T-cell (primary cell): ENCODE results near the gene PRSS38. TPM values are rescaled to one million over a fixed set of nuclear protein-coding genes. Genes with fewer than 3 reads are reported as not detected.
A peak's percentile ranks its signal among the peaks of the same experiment; 100 is the strongest.

Experiments
- ATAC-seq, 4 experiments: fragments of 200-7000 bp in 3 of 4; fragments of 150-1000 bp in 1 of 4; cut with Tn5 transposase; replicated peaks in 1 of 4; 1 replicate in 3 of 4; 2 replicates in 1 of 4; pipeline ENCODE4 v1.10.0; 2021; ENCODE audit warnings: moderate library complexity in 3 of 4, mild to moderate bottlenecking in 2 of 4, moderate number of reproducible peaks in 1 of 4
- CTCF ChIA-PET, 2 donors: fragments of 300-600 bp; sonication (Branson Sonifier 250); formaldehyde crosslinking; loops; one replicate each; lab custom pipeline; 2022; ENCODE audit warnings: antibody characterized with exemption in 2 of 2; lab: Charles Lee
- POLR2A ChIA-PET, 2 donors: fragments of 300-600 bp; sonication (Branson Sonifier 250); formaldehyde crosslinking; loops; one replicate each; lab custom pipeline; 2022; ENCODE audit warnings: antibody characterized with exemption in 2 of 2; lab: Charles Lee
- DNase-seq, 35 experiments: peaks; one replicate each; pipeline versions ENCODE4 v3.0.0 to v3.0.0-alpha.2; 2013 to 2023
- H3K27ac ChIP-seq: one replicate; pipeline ENCODE4 v1.5.1; 2013; ENCODE audit warnings: low read length
- H3K27me3 ChIP-seq, 2 experiments: replicated peaks in 1 of 2; 1 replicate in 1 of 2; 2 replicates in 1 of 2; pipeline versions ENCODE4 v1.6.1 to v1.7.0; 2013; ENCODE audit warnings: low read length in 1 of 2, mixed read lengths in 1 of 2; ENCODE audit not compliant: control insufficient read depth in 2 of 2, insufficient read depth in 2 of 2; ENCODE audit errors: extremely low read depth in 1 of 2
- H3K36me3 ChIP-seq, 2 donors: 1 replicate in 1 of 2; 2 replicates in 1 of 2; pipeline versions ENCODE4 v1.6.1 to v1.7.0; 2013; ENCODE audit warnings: low read length in 1 of 2; ENCODE audit not compliant: control insufficient read depth in 2 of 2, insufficient read depth in 1 of 2; ENCODE audit errors: extremely low read depth in 1 of 2
- H3K4me1 ChIP-seq, 2 experiments: 1 replicate in 1 of 2; 2 replicates in 1 of 2; pipeline versions ENCODE4 v1.6.1 to v1.7.0; 2013; ENCODE audit warnings: low read length in 2 of 2, mixed read lengths in 1 of 2; ENCODE audit not compliant: insufficient read depth in 2 of 2, control insufficient read depth in 1 of 2; ENCODE audit errors: extremely low read depth in 1 of 2
- H3K4me3 ChIP-seq, 2 donors: 1 replicate in 1 of 2; 2 replicates in 1 of 2; pipeline versions ENCODE4 v1.5.1 to v1.7.0; 2013; ENCODE audit warnings: mild to moderate bottlenecking in 2 of 2, low read length in 1 of 2, moderate library complexity in 1 of 2; ENCODE audit not compliant: control insufficient read depth in 1 of 2; ENCODE audit errors: extremely low read depth in 1 of 2
- H3K9me3 ChIP-seq: 2 replicates; pipeline ENCODE4 v1.7.0; 2013
- H3K27ac Mint-ChIP-seq, 2 donors: one replicate each; pipeline ENCODE4 v1.8.0; 2020 to 2021; ENCODE audit warnings: mild to moderate bottlenecking in 2 of 2, mixed read lengths in 2 of 2
- H3K27me3 Mint-ChIP-seq, 2 donors: one replicate each; pipeline ENCODE4 v1.8.0; 2021 to 2022; ENCODE audit warnings: mixed read lengths in 2 of 2
- H3K36me3 Mint-ChIP-seq: one replicate; pipeline ENCODE4 v1.8.0; 2021; ENCODE audit warnings: mixed read lengths
- H3K4me1 Mint-ChIP-seq, 3 donors: one replicate each; pipeline ENCODE4 v1.8.0; 2020 to 2022; ENCODE audit warnings: mixed read lengths in 3 of 3, mild to moderate bottlenecking in 1 of 3
- H3K4me3 Mint-ChIP-seq, 3 donors: one replicate each; pipeline ENCODE4 v1.8.0; 2020 to 2022; ENCODE audit warnings: mild to moderate bottlenecking in 3 of 3, mixed read lengths in 3 of 3, moderate library complexity in 3 of 3
- H3K9me3 Mint-ChIP-seq, 3 donors: one replicate each; pipeline ENCODE4 v1.8.0; 2020 to 2022; ENCODE audit warnings: mixed read lengths in 3 of 3
- WGBS: methylation state at CpG from one replicate; pipeline ENCODE4 v1.1.5; 2013; ENCODE audit warnings: missing lambda C conversion rate; ENCODE audit not compliant: insufficient coverage; 5-methylcytosine and 5-hydroxymethylcytosine counted together
- total RNA-seq, 35 experiments: library from RNA in 6 of 35; stranded (reverse) in 6 of 35; fragments of 120-200 nt in 1 of 35; gene quantifications; one replicate each; pipeline versions ENCODE4 v1.2.1 to v1.2.4 and lab custom pipeline; 2013 to 2026

The PRSS38 gene
- total RNA-seq, 5 donors from 2014 or later (not counting 1 experiment from before 2014, with no cell fraction given) = not detected

GRCh38 chr1:227773558-227773957, 41.9 kb upstream of the PRSS38 start:
- Mint-ChIP-seq H3K9me3 (no peaks in the 10 kb centered on the region), H3K36me3 (peaks cover 31% of the 10 kb centered on the region), H3K27ac (peak overlapping the region; percentile 83 to 93), H3K27me3 (no peaks in the 10 kb centered on the region), H3K4me1 (peaks cover 16 to 35% (median 28%) of the 10 kb centered on the region in 3 donors), H3K4me3 (peak overlapping the region in 1 of 3 donors; percentile 65)
- CTCF ChIA-PET = interaction anchor here in 1 of 2 donors (0.6 to 0.7 kb wide), 2 partner anchors 40 to 243 kb away, joined by 3 read pairs; no protein-coding TSS in a partner anchor
- Histone ChIP-seq H3K36me3 (peaks cover 12 to 14% of the 10 kb centered on the region in 2 donors), H3K4me3 (no peak overlapping the region), H3K4me1 (peaks cover 2 to 47% of the 10 kb centered on the region in 2 experiments), H3K27me3 (no peaks in the 10 kb centered on the region), H3K9me3 (no peaks in the 10 kb centered on the region), H3K27ac (peak overlapping the region; percentile 28)
- no peak for ATAC-seq
- POLR2A ChIA-PET = no interaction called here
- 86% methylated on average over 9 of the region's 15 CpGs for WGBS
- no peak for DNase-seq

GRCh38 chr1:227774051-227774731, 41.3 kb upstream of the PRSS38 start:
- H3K4me1 ChIP-seq = peaks cover 2 to 47% of the 10 kb centered on the region in 2 experiments
- DNase-seq (peak in 32 of 35 experiments; percentile 25 to 78 (median 49)), ATAC-seq (peak; percentile 74 to 95 (median 82))
- Mint-ChIP-seq H3K27ac (peak overlapping the region; percentile 83 to 93), H3K36me3 (peaks cover 26% of the 10 kb centered on the region), H3K9me3 (no peaks in the 10 kb centered on the region), H3K4me3 (peak overlapping the region; percentile 4 to 65 (median 46)), H3K4me1 (peaks cover 11 to 33% (median 28%) of the 10 kb centered on the region in 3 donors), H3K27me3 (no peaks in the 10 kb centered on the region)
- H3K9me3 ChIP-seq = no peaks in the 10 kb centered on the region
- no peak overlapping the region for H3K4me3 ChIP-seq
- CTCF ChIA-PET = interaction anchor here (0.6 kb wide), 3 partner anchors 40 to 684 kb away, joined by 3 read pairs; a partner anchor contains a TSS
- H3K27me3 ChIP-seq = no peaks in the 10 kb centered on the region
- H3K36me3 ChIP-seq = peaks cover 9 to 10% of the 10 kb centered on the region in 2 donors
- 39% methylated on average over 12 of the region's 13 CpGs for WGBS
- H3K27ac ChIP-seq = peak overlapping the region; percentile 28
- POLR2A ChIA-PET = no interaction called here

- no peak overlapping the region for H3K27ac ChIP-seq
- peaks cover 2 to 47% of the 10 kb centered on the region in 2 experiments for H3K4me1 ChIP-seq
- Mint-ChIP-seq H3K4me1 (peaks cover 11 to 33% (median 28%) of the 10 kb centered on the region in 3 donors), H3K9me3 (no peaks in the 10 kb centered on the region), H3K36me3 (peaks cover 24% of the 10 kb centered on the region), H3K27me3 (no peaks in the 10 kb centered on the region), H3K4me3 (no peak overlapping the region), H3K27ac (no peak overlapping the region)
- DNase-seq (no peak), ATAC-seq (no peak)
- H3K4me3 ChIP-seq = no peak overlapping the region
- H3K9me3 ChIP-seq = no peaks in the 10 kb centered on the region
- CTCF ChIA-PET = interaction anchor here (0.5 to 0.9 kb wide), 4 partner anchors 13 to 683 kb away, joined by 3 read pairs; a partner anchor contains a TSS
- H3K36me3 ChIP-seq = peaks cover 9 to 10% of the 10 kb centered on the region in 2 donors
- WGBS = 93% methylated on average over 31 of the region's 42 CpGs
- POLR2A ChIA-PET = no interaction called here
- H3K27me3 ChIP-seq = no peaks in the 10 kb centered on the region
Measured at GRCh38 chr1:227774821-227775661, 40.4 kb upstream of the PRSS38 start.

DNA sequence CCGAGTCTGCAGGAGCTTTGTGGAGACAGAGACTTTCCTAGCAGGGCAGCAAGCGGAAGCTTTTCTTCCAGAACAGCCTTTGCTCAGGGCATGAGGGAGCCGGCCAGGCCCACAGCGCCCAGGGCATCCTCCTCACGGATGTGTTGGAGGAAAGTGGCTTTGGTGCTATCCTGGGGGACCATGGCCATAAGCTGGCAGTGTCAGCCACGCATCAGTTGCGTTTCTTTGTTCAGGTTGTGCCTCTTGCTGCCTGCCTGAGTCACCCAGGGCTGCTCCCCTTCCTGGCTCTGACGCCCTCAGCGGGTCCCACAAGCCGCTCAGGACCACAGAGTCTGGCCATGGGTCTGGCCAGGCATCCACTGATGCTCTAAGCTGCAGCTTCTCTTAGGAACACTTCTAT, 39.6 kb upstream of the PRSS38 start:
- POLR2A ChIA-PET = no interaction called here
- H3K27ac ChIP-seq = no peak overlapping the region
- Mint-ChIP-seq H3K4me1 (peaks cover 11 to 32% (median 28%) of the 10 kb centered on the region in 3 donors), H3K4me3 (no peak overlapping the region), H3K27me3 (no peaks in the 10 kb centered on the region), H3K9me3 (no peaks in the 10 kb centered on the region), H3K27ac (no peak overlapping the region), H3K36me3 (peaks cover 20% of the 10 kb centered on the region)
- CTCF ChIA-PET = no interaction called here
- ATAC-seq = no peak
- H3K27me3 ChIP-seq = no peaks in the 10 kb centered on the region
- H3K36me3 ChIP-seq = peaks cover 6 to 12% of the 10 kb centered on the region in 2 donors
- H3K9me3 ChIP-seq = no peaks in the 10 kb centered on the region
- H3K4me3 ChIP-seq = no peak overlapping the region
- DNase-seq = no peak
- 92% methylated on average over 10 of the region's 10 CpGs for WGBS
- peaks cover 2 to 47% of the 10 kb centered on the region in 2 experiments for H3K4me1 ChIP-seq

GRCh38 chr1:227776331-227776771, 39.1 kb upstream of the PRSS38 start:
- Histone ChIP-seq H3K27ac (no peak overlapping the region), H3K9me3 (no peaks in the 10 kb centered on the region), H3K4me1 (peaks cover 2 to 44% of the 10 kb centered on the region in 2 experiments), H3K27me3 (no peaks in the 10 kb centered on the region), H3K36me3 (peaks cover 5 to 13% of the 10 kb centered on the region in 2 donors), H3K4me3 (no peak overlapping the region)
- DNase-seq = no peak
- CTCF ChIA-PET = no interaction called here
- H3K27ac Mint-ChIP-seq = no peak overlapping the region
- peaks cover 11 to 32% (median 28%) of the 10 kb centered on the region in 3 donors for H3K4me1 Mint-ChIP-seq
- no peak for ATAC-seq
- no peaks in the 10 kb centered on the region for H3K27me3 Mint-ChIP-seq
- POLR2A ChIA-PET = no interaction called here
- H3K36me3 Mint-ChIP-seq = peaks cover 20% of the 10 kb centered on the region
- no peaks in the 10 kb centered on the region for H3K9me3 Mint-ChIP-seq
- 94% methylated on average over 7 of the region's 7 CpGs for WGBS
- H3K4me3 Mint-ChIP-seq = no peak overlapping the region

DNA sequence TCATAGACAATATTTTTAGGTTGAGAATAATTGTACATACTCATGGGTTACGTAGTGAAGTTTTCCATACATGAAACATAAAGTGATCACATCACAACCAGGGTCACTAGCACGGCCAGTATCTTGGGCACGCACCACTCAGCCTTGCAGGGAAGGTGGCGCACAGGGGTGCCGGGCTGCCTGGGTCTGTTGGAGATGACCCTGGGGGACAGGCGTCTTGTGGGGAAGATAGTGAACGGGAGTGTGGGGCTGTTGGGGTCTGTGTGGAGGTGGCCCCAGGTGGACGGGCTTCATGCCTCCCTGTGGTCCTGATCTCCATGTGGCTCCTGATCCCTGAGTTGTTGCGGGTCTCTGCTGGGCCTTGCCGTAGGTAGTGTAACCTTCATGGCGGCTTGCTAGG, 38.3 kb upstream of the PRSS38 start:
- no peaks in the 10 kb centered on the region for H3K27me3 ChIP-seq
- ChIA-PET CTCF (no interaction called here), POLR2A (no interaction called here)
- DNase-seq = no peak
- H3K4me3 Mint-ChIP-seq = no peak overlapping the region
- H3K4me3 ChIP-seq = no peak overlapping the region
- no peaks in the 10 kb centered on the region for H3K9me3 Mint-ChIP-seq
- peaks cover 5 to 15% of the 10 kb centered on the region in 2 donors for H3K36me3 ChIP-seq
- H3K9me3 ChIP-seq = no peaks in the 10 kb centered on the region
- H3K4me1 Mint-ChIP-seq = peaks cover 11 to 29% (median 28%) of the 10 kb centered on the region in 3 donors
- 86% methylated on average over 7 of the region's 11 CpGs for WGBS
- no peak overlapping the region for H3K27ac Mint-ChIP-seq
- ATAC-seq = no peak
- H3K27me3 Mint-ChIP-seq = no peaks in the 10 kb centered on the region
- peaks cover 2 to 39% of the 10 kb centered on the region in 2 experiments for H3K4me1 ChIP-seq
- H3K27ac ChIP-seq = no peak overlapping the region
- H3K36me3 Mint-ChIP-seq = peaks cover 20% of the 10 kb centered on the region
